SK-N-SH treated with all-trans-retinoic acid at 6 μM for 48 hours (cell line): ENCODE measurements around the gene SYT4.

ENCODE experiments used
- ZC3H10 ChIP-seq: fragments of 250-450 bp; sonication (Bioruptor Pico); IDR thresholded peaks from 2 replicates; pipeline ENCODE4 v1.5.1; 2021; ENCODE audit warnings: mild to moderate bottlenecking, moderate library complexity
- ZFP3 ChIP-seq: fragments of 250-450 bp; sonication (Bioruptor Pico); IDR thresholded peaks from 2 replicates; pipeline ENCODE4 v1.5.0; 2020; ENCODE audit warnings: mild to moderate bottlenecking, moderate library complexity
- TF ChIP-seq, protein P1 (sequence below): fragments of 250-450 bp; sonication (Bioruptor Pico); IDR thresholded peaks from 2 replicates; pipeline ENCODE4 v1.8.0; 2020; ENCODE audit warnings: mild to moderate bottlenecking, moderate library complexity, borderline replicate concordance
- TF ChIP-seq, protein P2 (sequence below): fragments of 250-450 bp; sonication (Bioruptor Pico); IDR thresholded peaks from 2 replicates; pipeline ENCODE4 v1.5.1; 2020; ENCODE audit warnings: low read depth, mild to moderate bottlenecking, moderate library complexity

GRCh38 chr18:43271593-43272432 is 5.5 kb downstream of the SYT4 start:
- TF ChIP-seq, protein P1, sequence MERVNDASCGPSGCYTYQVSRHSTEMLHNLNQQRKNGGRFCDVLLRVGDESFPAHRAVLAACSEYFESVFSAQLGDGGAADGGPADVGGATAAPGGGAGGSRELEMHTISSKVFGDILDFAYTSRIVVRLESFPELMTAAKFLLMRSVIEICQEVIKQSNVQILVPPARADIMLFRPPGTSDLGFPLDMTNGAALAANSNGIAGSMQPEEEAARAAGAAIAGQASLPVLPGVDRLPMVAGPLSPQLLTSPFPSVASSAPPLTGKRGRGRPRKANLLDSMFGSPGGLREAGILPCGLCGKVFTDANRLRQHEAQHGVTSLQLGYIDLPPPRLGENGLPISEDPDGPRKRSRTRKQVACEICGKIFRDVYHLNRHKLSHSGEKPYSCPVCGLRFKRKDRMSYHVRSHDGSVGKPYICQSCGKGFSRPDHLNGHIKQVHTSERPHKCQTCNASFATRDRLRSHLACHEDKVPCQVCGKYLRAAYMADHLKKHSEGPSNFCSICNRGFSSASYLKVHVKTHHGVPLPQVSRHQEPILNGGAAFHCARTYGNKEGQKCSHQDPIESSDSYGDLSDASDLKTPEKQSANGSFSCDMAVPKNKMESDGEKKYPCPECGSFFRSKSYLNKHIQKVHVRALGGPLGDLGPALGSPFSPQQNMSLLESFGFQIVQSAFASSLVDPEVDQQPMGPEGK: no peak
- TF ChIP-seq, protein P2, sequence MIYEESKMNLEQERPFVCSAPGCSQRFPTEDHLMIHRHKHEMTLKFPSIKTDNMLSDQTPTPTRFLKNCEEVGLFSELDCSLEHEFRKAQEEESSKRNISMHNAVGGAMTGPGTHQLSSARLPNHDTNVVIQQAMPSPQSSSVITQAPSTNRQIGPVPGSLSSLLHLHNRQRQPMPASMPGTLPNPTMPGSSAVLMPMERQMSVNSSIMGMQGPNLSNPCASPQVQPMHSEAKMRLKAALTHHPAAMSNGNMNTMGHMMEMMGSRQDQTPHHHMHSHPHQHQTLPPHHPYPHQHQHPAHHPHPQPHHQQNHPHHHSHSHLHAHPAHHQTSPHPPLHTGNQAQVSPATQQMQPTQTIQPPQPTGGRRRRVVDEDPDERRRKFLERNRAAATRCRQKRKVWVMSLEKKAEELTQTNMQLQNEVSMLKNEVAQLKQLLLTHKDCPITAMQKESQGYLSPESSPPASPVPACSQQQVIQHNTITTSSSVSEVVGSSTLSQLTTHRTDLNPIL (CRISPR knock-in tag): no peak
- TF ChIP-seq ZFP3 (CRISPR knock-in tag): no peak
- TF ChIP-seq ZC3H10 (CRISPR knock-in tag): no peak
